OCI-LY7 (cell line): ENCODE data around the gene COPZ2. TPM values are rescaled to one million over a fixed set of nuclear protein-coding genes. Genes with fewer than 3 reads are reported as not detected.

Experiments
- BruUV-seq: library from RNA; stranded (reverse); fragments of 400-500 nt; replicated peaks from 2 replicates; lab custom pipeline; 2021; lab: Mats Ljungman, UMichigan
- CTCF ChIA-PET: fragments of 300-600 bp; sonication (Branson Sonifier 250); formaldehyde crosslinking; loops from one replicate; lab custom pipeline; 2022; ENCODE audit warnings: antibody characterized with exemption; ENCODE audit not compliant: unreplicated experiment; lab: Charles Lee
- POLR2A ChIA-PET: fragments of 300-600 bp; sonication (Branson Sonifier 250); formaldehyde crosslinking; loops from one replicate; lab custom pipeline; 2022; ENCODE audit warnings: antibody characterized with exemption; lab: Charles Lee
- DNase-seq: peaks from one replicate; pipeline ENCODE4 v3.0.0-alpha.2; 2015; ENCODE audit warnings: low spot score
- H2AFZ ChIP-seq: fragments of 200-600 bp; sonication (generic), shearing (Covaris generic); 2 replicates; pipeline ENCODE4 v1.6.1; 2014; ENCODE audit warnings: mild to moderate bottlenecking, antibody characterized with exemption, low read length, moderate library complexity
- H3K27ac ChIP-seq: fragments of 200-600 bp; sonication (generic); 2 replicates; pipeline ENCODE4 v1.5.1; 2014; ENCODE audit warnings: mixed run types, low read depth, mild to moderate bottlenecking, moderate library complexity, low read length, inconsistent platforms; ENCODE audit not compliant: poor library complexity, severe bottlenecking
- H3K36me3 ChIP-seq: fragments of 200-600 bp; sonication (generic); 2 replicates; pipeline ENCODE4 v1.6.1; 2014; ENCODE audit warnings: mild to moderate bottlenecking, antibody characterized with exemption, low read length, moderate library complexity, mixed read lengths; ENCODE audit not compliant: insufficient read depth
- H3K4me1 ChIP-seq: fragments of 200-600 bp; sonication (generic); 2 replicates; pipeline ENCODE4 v1.5.1; 2014; ENCODE audit warnings: mild to moderate bottlenecking, low read length; ENCODE audit not compliant: insufficient read depth, poor library complexity, severe bottlenecking
- H3K4me2 ChIP-seq: fragments of 200-600 bp; sonication (generic); 2 replicates; pipeline ENCODE4 v1.6.1; 2014; ENCODE audit warnings: mild to moderate bottlenecking, low read length
- H3K4me3 ChIP-seq: fragments of 200-600 bp; sonication (generic); 2 replicates; pipeline ENCODE4 v1.5.1; 2014; ENCODE audit warnings: mild to moderate bottlenecking, low read depth, low read length; ENCODE audit not compliant: poor library complexity, severe bottlenecking
- H3K79me2 ChIP-seq: fragments of 200-600 bp; sonication (generic); 2 replicates; pipeline ENCODE4 v1.6.1; 2016; ENCODE audit warnings: low read depth, mild to moderate bottlenecking, low read length, moderate library complexity, mixed read lengths; ENCODE audit not compliant: insufficient read depth
- H3K9me2 ChIP-seq: fragments of 200-600 bp; sonication (generic); 2 replicates; pipeline ENCODE4 v1.6.1; 2016; ENCODE audit warnings: mild to moderate bottlenecking, low read length, mixed read lengths; ENCODE audit not compliant: insufficient read depth
- H3K9me3 ChIP-seq: fragments of 200-600 bp; sonication (generic); 2 replicates; pipeline ENCODE4 v1.6.1; 2014; ENCODE audit warnings: mild to moderate bottlenecking, mixed run types, low read length, mixed read lengths
- H4K20me1 ChIP-seq: fragments of 200-600 bp; sonication (generic); 2 replicates; pipeline ENCODE4 v1.6.1; 2014; ENCODE audit warnings: mild to moderate bottlenecking, antibody characterized with exemption, low read length, moderate library complexity, mixed read lengths; ENCODE audit not compliant: insufficient read depth
- CTCF ChIP-seq: fragments of 200-600 bp; sonication (generic); conservative IDR thresholded peaks from 2 replicates; pipeline ENCODE4 v1.5.1; 2014; ENCODE audit warnings: mild to moderate bottlenecking, antibody characterized with exemption, low read length, moderate library complexity, mixed read lengths
- EZH2phosphoT487 ChIP-seq: fragments of 200-600 bp; sonication (generic); IDR thresholded peaks from 2 replicates; pipeline ENCODE4 v1.6.1; 2018; ENCODE audit warnings: low read depth, borderline replicate concordance, mild to moderate bottlenecking, mixed run types, antibody characterized with exemption, low read length, moderate library complexity, mixed read lengths
- intact Hi-C: fragments of 100-400 bp; cut with micrococcal nuclease; formaldehyde crosslinking; loops from one replicate; pipeline ENCODE4 v1.10.0; 2022; ENCODE audit not compliant: unreplicated experiment
- total RNA-seq, 2 experiments: library from RNA; depleted of rRNA in 1 of 2; stranded (reverse); fragments of >200 nt in 1 of 2; shearing (Covaris generic) in 1 of 2; gene quantifications; 2 replicates each; pipeline ENCODE4 v1.2.3, GENCODE V29; 2014 to 2022

COPZ2 gene
- total RNA-seq, 2 experiments from 2014 or later: 1.2 to 1.7 TPM

- Histone ChIP-seq H3K9me3 (no peaks in the 10 kb centered on the region), H3K9me2 (no peaks in the 10 kb centered on the region), H3K4me2 (no peak overlapping the region), H3K4me1 (peaks cover 47% of the 10 kb centered on the region), H4K20me1 (no peaks in the 10 kb centered on the region), H3K27ac (no peak overlapping the region), H3K36me3 (no peaks in the 10 kb centered on the region), H3K4me3 (no peak overlapping the region), H3K79me2 (no peaks in the 10 kb centered on the region), H2AFZ (no peak overlapping the region)
- DNase-seq: no peak
- intact Hi-C loops: no loop called here
- ChIA-PET POLR2A (no interaction called here), CTCF (no interaction called here)
- TF ChIP-seq EZH2phosphoT487 (no peak), CTCF (no peak)
- no TSS peak for BruUV-seq
Measured at GRCh38 chr17:48006936-48007709, 30.5 kb downstream of the COPZ2 start.

GRCh38 chr17:48004983-48005382 lies 32.6 kb downstream of the COPZ2 start:
- H3K4me1 ChIP-seq: peaks cover 34% of the 10 kb centered on the region
- H2AFZ ChIP-seq: peak overlapping the region; percentile 82
- ChIA-PET CTCF (no interaction called here), POLR2A (no interaction called here)
- intact Hi-C loops: no loop called here
- no peak for DNase-seq
- no peaks in the 10 kb centered on the region for H3K36me3 ChIP-seq
- BruUV-seq: no TSS peak
- no peak overlapping the region for H3K4me3 ChIP-seq
- no peaks in the 10 kb centered on the region for H3K9me2 ChIP-seq
- no peaks in the 10 kb centered on the region for H3K79me2 ChIP-seq
- TF ChIP-seq EZH2phosphoT487 (no peak), CTCF (no peak)
- no peak overlapping the region for H3K27ac ChIP-seq
- H4K20me1 ChIP-seq: no peaks in the 10 kb centered on the region
- no peaks in the 10 kb centered on the region for H3K9me3 ChIP-seq
- peak overlapping the region; percentile 39 for H3K4me2 ChIP-seq
